GM13977 (cell line): ENCODE data around the gene TGFB2.

Experiments used
- DNase-seq: peaks from one replicate; pipeline ENCODE4 v3.0.0; 2012; ENCODE audit warnings: low spot score
- CTCF ChIP-seq: IDR thresholded peaks from 2 replicates; pipeline ENCODE4 v1.5.1; 2012; ENCODE audit warnings: mild to moderate bottlenecking, control low read depth; ENCODE audit not compliant: insufficient read depth; ENCODE audit errors: extremely low read depth, missing control alignments
- in situ Hi-C: fragments of 300-500 bp; cut with MboI; formaldehyde crosslinking; loops from one replicate; pipeline ENCODE4 v1.12.0; 2022; ENCODE audit warnings: low sequenced_read_pairs, low pct_unique_long_range_greater_than_20kb, mixed read lengths, inconsistent platforms; ENCODE audit not compliant: unreplicated experiment

Gene TGFB2

GRCh38 chr1:218402786-218403120 is 57.6 kb downstream of the TGFB2 start:
- DNase-seq, result no peak
- in situ Hi-C loops, result no loop called here
- no peak for TF ChIP-seq CTCF

GRCh38 chr1:218403300-218403699 is 58.2 kb downstream of the TGFB2 start:
- DNase-seq, result no peak
- in situ Hi-C loops, result no loop called here
- no peak for TF ChIP-seq CTCF

- in situ Hi-C loops, result no loop called here
- TF ChIP-seq CTCF, result no peak
- DNase-seq, result no peak
Observed at GRCh38 chr1:218407630-218408029, 62.5 kb downstream of the TGFB2 start.

GRCh38 chr1:218408135-218408534 is 63.0 kb downstream of the TGFB2 start:
- no peak for TF ChIP-seq CTCF
- in situ Hi-C loops, result no loop called here
- no peak for DNase-seq

GRCh38 chr1:218408942-218409341 is 63.8 kb downstream of the TGFB2 start:
- in situ Hi-C loops, result no loop called here
- TF ChIP-seq CTCF, result no peak
- no peak for DNase-seq

GRCh38 chr1:218409946-218410510 is 64.9 kb downstream of the TGFB2 start:
- TF ChIP-seq CTCF, result no peak
- in situ Hi-C loops, result no loop called here
- no peak for DNase-seq

- in situ Hi-C loops, result no loop called here
- DNase-seq, result no peak
- TF ChIP-seq CTCF, result no peak
Observed at GRCh38 chr1:218411101-218411500, 66.0 kb downstream of the TGFB2 start.
